B cell (primary cell): ENCODE results near the gene MT1A. TPM values are rescaled to one million over a fixed set of nuclear protein-coding genes. Genes with fewer than 3 reads are reported as not detected.
"Not testable (repeated sequence)": the region's sequence is repeated elsewhere in the genome, so short reads cannot be mapped to it uniquely, and the experiment has no call there.

ENCODE experiments used
- ATAC-seq: fragments of 200-7000 bp; cut with Tn5 transposase; one replicate; pipeline ENCODE4 v1.10.0; 2021; ENCODE audit warnings: low read depth, mild to moderate bottlenecking, moderate number of reproducible peaks, moderate library complexity
- CTCF ChIA-PET: fragments of 350-600 bp; sonication (Branson Sonifier 250); formaldehyde crosslinking; loops from one replicate; lab custom pipeline; 2021; ENCODE audit warnings: antibody characterized with exemption, inconsistent platforms; lab: Charles Lee
- POLR2A ChIA-PET: fragments of 350-600 bp; sonication (Branson Sonifier 250); formaldehyde crosslinking; loops from one replicate; lab custom pipeline; 2021; ENCODE audit warnings: antibody characterized with exemption; lab: Charles Lee
- DNase-seq: peaks from one replicate; pipeline ENCODE4 v3.0.0; 2013
- H2AFZ ChIP-seq: 2 replicates; pipeline ENCODE4 v1.6.1; 2012; ENCODE audit warnings: mild to moderate bottlenecking, low read depth, low read length; ENCODE audit not compliant: insufficient read depth, poor library complexity, severe bottlenecking
- H3K27ac ChIP-seq, 2 donors: 1 replicate in 1 of 2; 2 replicates in 1 of 2; pipeline ENCODE4 v1.5.1; 2012 to 2013; ENCODE audit warnings: low read length in 2 of 2, mild to moderate bottlenecking in 2 of 2, moderate library complexity in 1 of 2
- H3K27me3 ChIP-seq, 4 experiments: fragments of 200-600 bp in 1 of 4; sonication (generic) in 1 of 4; replicated peaks in 1 of 4; 1 replicate in 2 of 4; 2 replicates in 2 of 4; pipeline versions ENCODE4 v1.6.1 to v1.7.0; 2013 to 2016; ENCODE audit warnings: low read length in 3 of 4, mild to moderate bottlenecking in 2 of 4, mixed read lengths in 1 of 4, moderate library complexity in 1 of 4; ENCODE audit not compliant: insufficient read depth in 4 of 4, control insufficient read depth in 3 of 4; ENCODE audit errors: control extremely low read depth in 1 of 4
- H3K36me3 ChIP-seq, 2 experiments: replicated peaks in 1 of 2; 1 replicate in 1 of 2; 2 replicates in 1 of 2; pipeline versions ENCODE4 v1.6.1 to v1.7.1; 2013; ENCODE audit warnings: low read length in 1 of 2; ENCODE audit not compliant: insufficient read depth in 2 of 2, control insufficient read depth in 1 of 2; ENCODE audit errors: control extremely low read depth in 1 of 2, extremely low read depth in 1 of 2
- H3K4me1 ChIP-seq, 2 donors: fragments of 200-600 bp in 1 of 2; sonication (generic) in 1 of 2; 1 replicate in 1 of 2; 2 replicates in 1 of 2; pipeline versions ENCODE4 v1.5.1 to v1.6.1; 2013 to 2017; ENCODE audit warnings: low read length in 2 of 2; ENCODE audit not compliant: control insufficient read depth in 2 of 2, insufficient read depth in 2 of 2
- H3K4me2 ChIP-seq: replicated peaks from 2 replicates; pipeline ENCODE3; 2012; ENCODE audit warnings: mild to moderate bottlenecking, low read depth, low read length; ENCODE audit not compliant: poor library complexity, severe bottlenecking
- H3K4me3 ChIP-seq, 5 experiments: fragments of 200-600 bp in 1 of 5; sonication (generic) in 1 of 5; 1 replicate in 3 of 5; 2 replicates in 2 of 5; pipeline versions ENCODE4 v1.5.1 to v1.7.0; 2011 to 2016; ENCODE audit warnings: low read length in 4 of 5, mild to moderate bottlenecking in 4 of 5, low read depth in 2 of 5, control low read depth in 1 of 5, moderate library complexity in 1 of 5; ENCODE audit not compliant: insufficient read depth in 1 of 5; ENCODE audit errors: control extremely low read depth in 1 of 5, extremely low read depth in 1 of 5
- H3K79me2 ChIP-seq: fragments of 200-600 bp; sonication (generic); one replicate; pipeline ENCODE4 v1.6.0; 2016; ENCODE audit warnings: low read length; ENCODE audit not compliant: control insufficient read depth, insufficient read depth
- H3K9ac ChIP-seq: fragments of 200-600 bp; sonication (generic); 2 replicates; pipeline ENCODE4 v1.6.1; 2017; ENCODE audit warnings: mild to moderate bottlenecking, low read length, moderate library complexity
- H3K9me3 ChIP-seq, 3 donors: one replicate each; pipeline versions ENCODE4 v1.6.1 to v1.7.1; 2013; ENCODE audit warnings: low read length in 2 of 3; ENCODE audit not compliant: control insufficient read depth in 2 of 3, insufficient read depth in 1 of 3; ENCODE audit errors: control extremely low read depth in 1 of 3
- H4K20me1 ChIP-seq: 2 replicates; pipeline ENCODE4 v1.6.0; 2012; ENCODE audit warnings: mild to moderate bottlenecking, low read length; ENCODE audit not compliant: insufficient read depth, control insufficient read depth, poor library complexity, severe bottlenecking
- H3K27ac Mint-ChIP-seq: one replicate; pipeline ENCODE4 v1.8.0; 2021; ENCODE audit warnings: mixed read lengths
- H3K27me3 Mint-ChIP-seq: one replicate; pipeline ENCODE4 v1.8.0; 2021; ENCODE audit warnings: mixed read lengths
- H3K4me1 Mint-ChIP-seq: one replicate; pipeline ENCODE4 v1.8.0; 2021; ENCODE audit warnings: mixed read lengths
- H3K4me3 Mint-ChIP-seq: one replicate; pipeline ENCODE4 v1.8.0; 2021; ENCODE audit warnings: mixed read lengths
- H3K9me3 Mint-ChIP-seq: one replicate; pipeline ENCODE4 v1.8.0; 2022; ENCODE audit warnings: mixed read lengths; ENCODE audit not compliant: insufficient read depth
- CTCF ChIP-seq: fragments of 200-600 bp; IDR thresholded peaks from one replicate; pipeline ENCODE4 v1.8.0; 2022; ENCODE audit warnings: antibody characterized with exemption, mild to moderate bottlenecking
- EZH2 ChIP-seq: IDR thresholded peaks from 2 replicates; pipeline ENCODE4 v1.6.1; 2012; ENCODE audit warnings: borderline replicate concordance, low read depth, mild to moderate bottlenecking, moderate library complexity, low read length; ENCODE audit not compliant: insufficient read depth, poor library complexity, severe bottlenecking
- WGBS: methylation state at CpG from one replicate; pipeline ENCODE4 v1.1.5; 2013; ENCODE audit warnings: missing lambda C conversion rate; ENCODE audit not compliant: insufficient coverage; 5-methylcytosine and 5-hydroxymethylcytosine counted together
- intact Hi-C: fragments of 100-400 bp; cut with micrococcal nuclease; formaldehyde crosslinking; loops from one replicate; pipeline ENCODE4 v1.10.0; 2022
- polyA plus RNA-seq: library from polyadenylated mRNA; depleted of rRNA; stranded (reverse); fragments of >200 nt; gene quantifications from 2 replicates; pipeline ENCODE4 v1.2.3, GENCODE V29; 2012
- total RNA-seq, 2 donors: library from RNA; stranded (reverse); fragments of 120-200 nt in 1 of 2; gene quantifications; 1 replicate in 1 of 2; 2 replicates in 1 of 2; pipeline versions ENCODE4 v1.2.3 to v1.2.4, GENCODE V29; 2013 to 2022

MT1A gene
- total and polyA plus RNA-seq, 2 donors (not counting 1 experiment from before 2014, with no cell fraction given): not detected

GRCh38 chr16:56620339-56620897 is 18.0 kb upstream of the MT1A start:
- POLR2A ChIA-PET: no interaction called here
- Mint-ChIP-seq H3K27ac (no peak overlapping the region), H3K4me1 (peaks cover 18% of the 10 kb centered on the region), H3K9me3 (no peaks in the 10 kb centered on the region), H3K27me3 (peaks cover 51% of the 10 kb centered on the region), H3K4me3 (no peak overlapping the region)
- no peak overlapping the region for H2AFZ ChIP-seq
- no peak overlapping the region for H3K4me2 ChIP-seq
- no peaks in the 10 kb centered on the region for H3K79me2 ChIP-seq
- H3K4me1 ChIP-seq: peaks cover 17% of the 10 kb centered on the region in 2 donors
- intact Hi-C loops: no loop called here
- no peak overlapping the region for H3K4me3 ChIP-seq
- no peak overlapping the region for H3K27ac ChIP-seq
- CTCF ChIA-PET: no interaction called here
- no peak overlapping the region for H3K9ac ChIP-seq
- TF ChIP-seq CTCF (no peak), EZH2 (no peak)
- no peaks in the 10 kb centered on the region for H4K20me1 ChIP-seq
- DNase-seq (no peak), ATAC-seq (no peak)
- H3K27me3 ChIP-seq: peaks cover 0 to 43% (median 24%) of the 10 kb centered on the region in 4 experiments
- no peaks in the 10 kb centered on the region for H3K36me3 ChIP-seq
- 93% methylated on average over 3 of the region's 8 CpGs for WGBS
- no peaks in the 10 kb centered on the region for H3K9me3 ChIP-seq

- H3K27me3 ChIP-seq: peaks cover 0 to 47% (median 31%) of the 10 kb centered on the region in 4 experiments
- Mint-ChIP-seq H3K27me3 (peaks cover 55% of the 10 kb centered on the region), H3K4me1 (peaks cover 20% of the 10 kb centered on the region)
- H3K9me3 Mint-ChIP-seq, CTCF ChIA-PET, H3K9ac ChIP-seq, H2AFZ ChIP-seq, H3K27ac ChIP-seq, ATAC-seq, H4K20me1 ChIP-seq, POLR2A ChIA-PET, intact Hi-C loops, H3K9me3 ChIP-seq, DNase-seq, H3K4me3 Mint-ChIP-seq, H3K79me2 ChIP-seq, H3K36me3 ChIP-seq, H3K4me2 ChIP-seq, H3K4me3 ChIP-seq, H3K27ac Mint-ChIP-seq: not testable (repeated sequence)
- peaks cover 22 to 23% of the 10 kb centered on the region in 2 donors for H3K4me1 ChIP-seq
- 79% methylated on average over 4 of the region's 4 CpGs for WGBS
These were observed 16.6 kb upstream of the MT1A start for GRCh38 chr16:56621665-56622445.

- H3K9ac ChIP-seq, H4K20me1 ChIP-seq, H3K27ac Mint-ChIP-seq, DNase-seq, H3K4me2 ChIP-seq, H2AFZ ChIP-seq, H3K79me2 ChIP-seq, H3K4me3 ChIP-seq, H3K36me3 ChIP-seq, H3K27ac ChIP-seq, H3K9me3 Mint-ChIP-seq, H3K4me3 Mint-ChIP-seq, intact Hi-C loops, POLR2A ChIA-PET, H3K9me3 ChIP-seq, ATAC-seq: not testable (repeated sequence)
- WGBS: 91% methylated on average over 5 of the region's 5 CpGs
- CTCF ChIA-PET: interaction anchor here (0.9 to 1.7 kb wide), 4 partner anchors 11 to 22 kb away, joined by 3 to 5 read pairs (median 4); partner anchors contain the start of gene MT1A
- peaks cover 48% of the 10 kb centered on the region for H3K27me3 Mint-ChIP-seq
- peaks cover 13% of the 10 kb centered on the region for H3K4me1 Mint-ChIP-seq
- Histone ChIP-seq H3K4me1 (peaks cover 14% of the 10 kb centered on the region in 2 donors), H3K27me3 (peaks cover 0 to 39% (median 24%) of the 10 kb centered on the region in 4 experiments)
These were observed 15.3 kb upstream of the MT1A start for GRCh38 chr16:56623184-56623583.
